PFSK-1 (cell line): ENCODE results near the gene ANTXR1.

Experiments used
- SIN3A ChIP-seq: IDR thresholded peaks from 2 replicates; pipeline ENCODE4 v1.6.1; 2012; ENCODE audit warnings: mild to moderate bottlenecking, low read length, moderate library complexity, borderline replicate concordance; ENCODE audit not compliant: insufficient read depth
- TAF1 ChIP-seq: IDR thresholded peaks from 2 replicates; pipeline ENCODE4 v1.6.1; 2012; ENCODE audit warnings: low read length, control low read depth, borderline replicate concordance; ENCODE audit not compliant: insufficient read depth

GRCh38 chr2:69241093-69241492 is 228.1 kb downstream of the ANTXR1 start:
- no peak for TF ChIP-seq SIN3A
- no peak for TF ChIP-seq TAF1
